K562 (cell line): ENCODE data around the gene ZIC2. TPM values are rescaled to one million over a fixed set of nuclear protein-coding genes. Genes with fewer than 3 reads are reported as not detected.

ENCODE experiments used
- ATAC-seq: fragments of 200-7000 bp; cut with Tn5 transposase; 3 replicates; pipeline ENCODE4 v1.9.1; 2020; ENCODE audit warnings: moderate library complexity
- BruUV-seq: library from RNA; stranded (reverse); fragments of 400-500 nt; replicated peaks from 2 replicates; lab custom pipeline; 2021; lab: Mats Ljungman, UMichigan
- CTCF ChIA-PET: fragments of 300-600 bp; formaldehyde crosslinking; extraction: SDS; loops from one replicate; lab custom pipeline; 2021; ENCODE audit warnings: low intra/inter-chr PET ratio; lab: Yijun Ruan, JAX
- POLR2A ChIA-PET: fragments of 300-600, 350-650 bp; sonication (Branson Sonifier 250); formaldehyde crosslinking; extraction: SDS; loops from one replicate; lab custom pipeline; 2021; ENCODE audit warnings: antibody characterized with exemption, inconsistent platforms; lab: Yijun Ruan, JAX
- DNase-seq, 4 experiments: peaks; one replicate each; pipeline versions ENCODE4 v3.0.0 to v3.0.0-alpha.2; 2011 to 2018; ENCODE audit warnings: low spot score in 3 of 4, mixed read lengths in 3 of 4; ENCODE audit errors: extremely low read depth in 1 of 4
- FAIRE-seq: peaks from 2 replicates; lab custom pipeline; 2011; peaks lifted over from hg19 to GRCh38; lab: Jason Lieb, UNC
- H2AFZ ChIP-seq: 2 replicates; pipeline ENCODE4 v1.6.0; 2011; ENCODE audit warnings: low read depth, low read length, control low read depth, inconsistent platforms
- H3K27ac ChIP-seq: fragments of 200-600 bp; 3 replicates; pipeline ENCODE4 v1.8.0; 2011; ENCODE audit warnings: low read depth, mild to moderate bottlenecking, control low read depth, inconsistent platforms, low read length, moderate library complexity, mixed read lengths; ENCODE audit errors: extremely low read depth
- H3K27me3 ChIP-seq, 2 experiments: fragments of 300-600 bp in 1 of 2; 2 replicates in 1 of 2; 3 replicates in 1 of 2; pipeline versions ENCODE4 v1.6.0 to v1.8.0; 2011; ENCODE audit warnings: inconsistent platforms in 2 of 2, low read length in 2 of 2, mild to moderate bottlenecking in 1 of 2, mixed read lengths in 1 of 2, moderate library complexity in 1 of 2; ENCODE audit not compliant: control insufficient read depth in 2 of 2, insufficient read depth in 2 of 2
- H3K36me3 ChIP-seq: fragments of 300-600 bp; 3 replicates; pipeline ENCODE4 v1.8.0; 2011; ENCODE audit warnings: mild to moderate bottlenecking, low read length, inconsistent platforms; ENCODE audit not compliant: control insufficient read depth, insufficient read depth
- H3K4me1 ChIP-seq, 2 experiments: fragments of 200-600 bp in 1 of 2; replicated peaks in 1 of 2; 2 replicates in 1 of 2; 3 replicates in 1 of 2; pipeline versions ENCODE4 v1.5.1 to v1.8.0; 2011; ENCODE audit warnings: inconsistent platforms in 2 of 2, low read length in 2 of 2, mild to moderate bottlenecking in 1 of 2, mixed read lengths in 1 of 2, moderate library complexity in 1 of 2; ENCODE audit not compliant: control insufficient read depth in 2 of 2, insufficient read depth in 2 of 2
- H3K4me2 ChIP-seq: 2 replicates; pipeline ENCODE4 v1.6.1; 2011; ENCODE audit warnings: low read length, control low read depth, inconsistent platforms, mixed read lengths; ENCODE audit not compliant: insufficient read depth
- H3K4me3 ChIP-seq: fragments of 200-600 bp; sonication (generic), shearing (Covaris generic); 2 replicates; pipeline ENCODE4 v1.5.1; 2016; ENCODE audit warnings: control low read depth, inconsistent platforms
- H3K79me2 ChIP-seq: fragments of 200-600 bp; 3 replicates; pipeline ENCODE4 v1.8.0; 2011; ENCODE audit warnings: low read length, inconsistent platforms; ENCODE audit not compliant: control insufficient read depth, insufficient read depth
- H3K9ac ChIP-seq, 2 experiments: 2 replicates each; pipeline versions ENCODE4 v1.6.0 to v1.6.1; 2011; ENCODE audit warnings: low read depth in 2 of 2, low read length in 2 of 2, control low read depth in 1 of 2, inconsistent platforms in 1 of 2, mild to moderate bottlenecking in 1 of 2, mixed read lengths in 1 of 2; ENCODE audit not compliant: insufficient read depth in 1 of 2
- H3K9me1 ChIP-seq: one replicate; pipeline ENCODE4 v1.6.0; 2011; ENCODE audit warnings: inconsistent platforms, mild to moderate bottlenecking, low read length, moderate library complexity; ENCODE audit not compliant: control insufficient read depth, insufficient read depth
- H3K9me3 ChIP-seq: replicated peaks from 2 replicates; pipeline ENCODE4 v1.5.1; 2011; ENCODE audit warnings: low read depth, low read length, inconsistent platforms; ENCODE audit not compliant: control insufficient read depth, insufficient read depth
- H4K20me1 ChIP-seq: replicated peaks from 2 replicates; pipeline ENCODE4 v1.6.1; 2011; ENCODE audit warnings: low read length, inconsistent platforms, mixed read lengths; ENCODE audit not compliant: control insufficient read depth, insufficient read depth
- CC2D1A ChIP-seq: fragments of 450-650 bp; IDR thresholded peaks from 2 replicates; pipeline ENCODE4 v1.6.1; 2017; ENCODE audit warnings: mild to moderate bottlenecking
- GTF2A2 ChIP-seq: IDR thresholded peaks from 2 replicates; pipeline ENCODE4 v1.6.1; 2016; ENCODE audit warnings: mild to moderate bottlenecking, missing genetic modification characterization, missing compliant biosample characterization
- HSF4 ChIP-seq: fragments of 250-450 bp; sonication (Bioruptor Pico); IDR thresholded peaks from 2 replicates; pipeline ENCODE4 v2.1.2; 2022; ENCODE audit warnings: mild to moderate bottlenecking, moderate library complexity, borderline replicate concordance
- MITF ChIP-seq: IDR thresholded peaks from 2 replicates; pipeline ENCODE4 v1.6.1; 2014; ENCODE audit warnings: antibody characterized with exemption
- NR2F6 ChIP-seq: fragments of 450-650 bp; formaldehyde crosslinking; IDR thresholded peaks from 2 replicates; pipeline ENCODE4 v1.4.0; 2020; ENCODE audit warnings: mild to moderate bottlenecking
- POLR2B ChIP-seq: fragments of 450-650 bp; IDR thresholded peaks from 2 replicates; pipeline ENCODE4 v1.6.1; 2018; ENCODE audit warnings: low read depth; ENCODE audit not compliant: partially characterized antibody
- RREB1 ChIP-seq: fragments of 250-450 bp; sonication (Bioruptor Pico); IDR thresholded peaks from 2 replicates; pipeline ENCODE4 v1.4.0; 2020
- ZFP1 ChIP-seq: fragments of 450-650 bp; formaldehyde crosslinking; IDR thresholded peaks from 2 replicates; pipeline ENCODE4 v1.4.0; 2020; ENCODE audit warnings: mild to moderate bottlenecking, mixed read lengths
- ZNF57 ChIP-seq: fragments of 450-650 bp; formaldehyde crosslinking; IDR thresholded peaks from 2 replicates; pipeline ENCODE4 v1.4.0; 2020; ENCODE audit warnings: mild to moderate bottlenecking, moderate library complexity
- ZNF586 ChIP-seq: fragments of 450-650 bp; formaldehyde crosslinking; conservative IDR thresholded peaks from 2 replicates; pipeline ENCODE4 v1.4.0; 2020; ENCODE audit warnings: mild to moderate bottlenecking, moderate library complexity
- ZNF766 ChIP-seq: fragments of 200-800 bp; sonication (Bioruptor generic); conservative IDR thresholded peaks from 2 replicates; pipeline ENCODE4 v1.6.1; 2016; ENCODE audit warnings: missing genetic modification characterization, missing compliant biosample characterization
- WGBS: fragments of 100-300 bp; shearing (Covaris generic); methylation state at CpG from one replicate; pipeline ENCODE4 v1.1.6; 2016; ENCODE audit warnings: low coverage, mixed read lengths; ENCODE audit not compliant: insufficient coverage; ENCODE audit errors: missing lambda C conversion rate; 5-methylcytosine and 5-hydroxymethylcytosine counted together
- in situ Hi-C: fragments of 300-500 bp; cut with MboI; formaldehyde crosslinking; loops from 4 replicates; pipeline ENCODE4 v1.15.0; 2018; ENCODE audit warnings: inconsistent platforms, mixed read lengths
- intact Hi-C: fragments of 100-400 bp; cut with micrococcal nuclease; formaldehyde crosslinking; loops from 2 replicates; pipeline ENCODE4 v1.14.2; 2022
- polyA plus RNA-seq, 8 experiments: library from polyadenylated mRNA; depleted of rRNA in 4 of 8; stranded (reverse) in 5 of 8; unstranded in 3 of 8; fragments of >200 nt; fragmentation: Nextera tagmentation in 2 of 8; fragmentation: Illumina TruSeq in 1 of 8; extraction: Ambion mirVana in 2 of 8; extraction: Trizol in 1 of 8; gene quantifications; 2 replicates each; pipeline versions ENCODE4 v1.2.1 to v1.2.3, GENCODE V29; 2011 to 2014; ENCODE audit warnings: inconsistent platforms in 1 of 8, missing spikeins in 1 of 8
- total RNA-seq, 7 experiments: library from RNA; depleted of rRNA in 6 of 7; stranded (reverse); fragments of >200 nt in 6 of 7; fragmentation: Illumina TruSeq in 2 of 7; extraction: Trizol in 2 of 7; gene quantifications; 2 replicates each; pipeline versions ENCODE4 v1.2.1 to v1.2.3, GENCODE V29; 2011 to 2021; ENCODE audit warnings: low replicate concordance in 1 of 7

The ZIC2 gene
- total and polyA plus RNA-seq, 9 of the 15 experiments (the other 6 are each of a cell fraction or from before 2014, with no cell fraction given): 1.8 to 18.0 (median 4.5) TPM

- Histone ChIP-seq H3K4me1 (peaks cover 5 to 42% of the 10 kb centered on the region in 2 experiments; a peak in 3 of 5 replicates), H3K4me3 (no peak overlapping the region), H3K9me3 (no peaks in the 10 kb centered on the region), H3K27ac (no peak overlapping the region), H3K79me2 (peaks cover 31% of the 10 kb centered on the region), H2AFZ (no peak overlapping the region), H4K20me1 (no peaks in the 10 kb centered on the region), H3K27me3 (no peaks in the 10 kb centered on the region), H3K9me1 (no peaks in the 10 kb centered on the region), H3K9ac (no peak overlapping the region), H3K4me2 (no peak overlapping the region), H3K36me3 (peaks cover 14% of the 10 kb centered on the region; the same call in 1 of the 3 replicates)
- FAIRE-seq: no peak
- no peak for ATAC-seq
- TSS peak; percentile 20 for BruUV-seq
- in situ Hi-C loops (no loop called here), intact Hi-C loops (no loop called here)
- TF ChIP-seq ZNF766 (CRISPR knock-in tag): no peak
- TF ChIP-seq ZNF586: no peak
- TF ChIP-seq MITF: no peak
- no peak for TF ChIP-seq RREB1 (CRISPR knock-in tag)
- no peak for TF ChIP-seq POLR2B
- no peak for TF ChIP-seq ZFP1 (CRISPR knock-in tag)
- no peak for TF ChIP-seq GTF2A2 (tag)
- no peak for TF ChIP-seq CC2D1A
- no peak for TF ChIP-seq ZNF57 (CRISPR knock-in tag)
- no peak for TF ChIP-seq HSF4 (CRISPR knock-in tag)
- no peak for TF ChIP-seq NR2F6 (CRISPR knock-in tag)
- no peak for DNase-seq
- POLR2A ChIA-PET: no interaction called here
- WGBS: 84% methylated on average over 11 of the region's 15 CpGs
- CTCF ChIA-PET: interaction anchor here (0.7 kb wide), 1 partner anchor 64 kb away, joined by 7 read pairs; no protein-coding TSS in a partner anchor
Measured at GRCh38 chr13:99985886-99986527, 4.4 kb downstream of the ZIC2 start.
